ENCODE data around the gene SMG5.

SMG5 gene

DNA sequence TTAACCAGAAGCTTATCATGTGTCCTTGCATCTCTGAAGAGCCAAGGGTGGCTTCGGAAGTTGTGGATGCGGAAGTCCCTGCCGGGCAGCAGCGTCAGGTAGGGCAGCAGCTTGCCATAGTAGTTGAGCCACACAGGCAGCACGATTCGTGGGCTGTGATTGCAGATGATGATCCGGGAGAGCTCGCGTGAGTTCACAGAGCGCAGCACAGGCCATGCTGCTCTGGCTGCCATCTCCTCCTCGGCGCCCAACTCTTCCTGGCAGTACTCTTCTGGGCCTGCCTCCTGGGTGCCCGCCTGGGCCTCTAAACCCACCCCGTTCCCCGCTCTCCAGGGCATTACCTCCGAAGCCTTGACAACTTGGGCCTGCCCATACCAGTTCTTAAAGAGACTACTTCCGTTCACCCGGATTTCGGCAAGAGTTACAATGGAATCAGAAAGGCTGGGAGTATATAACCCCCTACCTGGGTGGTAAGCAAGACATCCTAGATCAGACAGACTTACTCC is 16.3 kb upstream of the SMG5 start, which contains the start of gene VHLL:
Gene VHLL (minus strand): TSS at position 456 of the 506 bp plus-strand sequence. CDS start 118 bp downstream, at position 338.
- Histone ChIP-seq H3K9ac (ENCODE audit: low read depth in 1 of 2, low read length in 2 of 2) (no peak within 1 kb of the TSS), H3K36me3 (ENCODE audit: control insufficient read depth in 2 of 2, insufficient read depth in 2 of 2, low read length in 2 of 2) (no peaks in the 10 kb centered on the region), H3K4me1 (ENCODE audit: control insufficient read depth in 2 of 2, insufficient read depth in 2 of 2, low read length in 2 of 2) (peaks cover 10 to 14% of the 10 kb centered on the region in 2 donors), H3K9me3 (ENCODE audit: control insufficient read depth in 2 of 2, low read length in 2 of 2) (no peaks in the 10 kb centered on the region), H3K27ac (ENCODE audit: low read depth in 2 of 2, low read length in 2 of 2) (no peak within 1 kb of the TSS), H3K27me3 (ENCODE audit: control insufficient read depth in 2 of 2, insufficient read depth in 2 of 2, low read length in 2 of 2) (no peaks in the 10 kb centered on the region), H3K4me3 (ENCODE audit: low read length in 2 of 2) (no peak within 1 kb of the TSS)

DNA sequence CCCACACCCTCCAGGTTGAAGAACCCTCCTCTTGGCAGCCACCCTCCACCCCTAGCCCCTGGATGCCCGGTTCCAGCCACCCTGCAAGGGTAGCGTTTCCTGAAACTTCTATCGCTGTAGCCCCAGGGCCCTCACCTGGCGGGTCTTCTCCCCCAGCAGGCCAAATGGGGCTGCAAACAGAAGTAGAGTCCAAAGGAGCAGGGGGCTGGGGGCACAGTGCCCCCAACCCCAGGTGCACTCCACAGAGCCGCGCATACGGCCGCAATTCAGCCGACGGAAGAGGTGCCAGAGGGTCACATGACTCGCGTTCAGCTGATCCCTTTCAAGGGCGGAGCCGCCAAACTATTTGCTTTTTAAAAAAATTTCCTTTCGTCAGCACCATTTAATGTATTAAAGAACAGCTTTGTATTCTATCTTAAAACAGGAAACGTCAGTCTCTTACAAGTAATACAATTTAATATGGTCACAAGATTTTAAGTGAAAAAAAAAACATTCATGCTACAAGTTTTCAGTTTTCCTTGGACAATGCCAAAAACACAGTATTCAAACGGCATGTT is 12.8 kb upstream of the SMG5 start, which contains the start of gene GLMP:
Gene GLMP (minus strand): TSS at position 289 of the 557 bp plus-strand sequence. CDS start 34 bp downstream, at position 255.
- peaks cover 0 to 9% of the 10 kb centered on the region in 2 donors for H3K36me3 ChIP-seq (ENCODE audit: control insufficient read depth in 2 of 2, insufficient read depth in 2 of 2, low read length in 2 of 2)
- no peaks in the 10 kb centered on the region for H3K9me3 ChIP-seq (ENCODE audit: control insufficient read depth in 2 of 2, low read length in 2 of 2)
- H3K9ac ChIP-seq (ENCODE audit: low read depth in 1 of 2, low read length in 2 of 2) = peak within 1 kb of the TSS; percentile 81 to 88
- no peak within 1 kb of the TSS for H3K27ac ChIP-seq (ENCODE audit: low read depth in 2 of 2, low read length in 2 of 2)
- peaks cover 14% of the 10 kb centered on the region in 2 donors for H3K4me1 ChIP-seq (ENCODE audit: control insufficient read depth in 2 of 2, insufficient read depth in 2 of 2, low read length in 2 of 2)
- H3K27me3 ChIP-seq (ENCODE audit: control insufficient read depth in 2 of 2, insufficient read depth in 2 of 2, low read length in 2 of 2) = no peaks in the 10 kb centered on the region
- peak within 1 kb of the TSS; percentile 75 to 90 for H3K4me3 ChIP-seq (ENCODE audit: low read length in 2 of 2)

DNA sequence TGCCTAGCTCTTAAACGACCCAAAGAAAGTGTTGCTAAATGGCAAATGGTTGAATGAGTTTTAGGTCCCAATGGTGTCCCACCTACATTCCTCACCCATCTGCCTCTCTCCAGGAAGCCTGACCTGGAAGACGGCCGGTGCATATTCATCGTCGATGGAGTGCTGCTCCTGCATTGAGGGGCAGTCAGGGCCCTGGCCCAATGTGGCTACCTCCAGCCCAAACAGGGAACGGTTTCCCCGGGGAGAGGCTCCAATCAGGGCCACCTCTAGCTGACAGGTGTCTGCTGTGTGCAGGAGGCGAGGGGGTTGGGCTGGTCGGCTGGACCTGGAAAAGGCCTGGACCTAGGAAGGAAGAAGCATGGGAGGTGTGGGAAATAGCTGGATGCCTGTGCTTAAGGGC is 11.3 kb upstream of the SMG5 start:
- Histone ChIP-seq H3K27ac (ENCODE audit: low read depth in 2 of 2, low read length in 2 of 2) (no peak overlapping the region), H3K4me3 (ENCODE audit: low read length in 2 of 2) (no peak overlapping the region), H3K9me3 (ENCODE audit: control insufficient read depth in 2 of 2, low read length in 2 of 2) (no peaks in the 10 kb centered on the region)

DNA sequence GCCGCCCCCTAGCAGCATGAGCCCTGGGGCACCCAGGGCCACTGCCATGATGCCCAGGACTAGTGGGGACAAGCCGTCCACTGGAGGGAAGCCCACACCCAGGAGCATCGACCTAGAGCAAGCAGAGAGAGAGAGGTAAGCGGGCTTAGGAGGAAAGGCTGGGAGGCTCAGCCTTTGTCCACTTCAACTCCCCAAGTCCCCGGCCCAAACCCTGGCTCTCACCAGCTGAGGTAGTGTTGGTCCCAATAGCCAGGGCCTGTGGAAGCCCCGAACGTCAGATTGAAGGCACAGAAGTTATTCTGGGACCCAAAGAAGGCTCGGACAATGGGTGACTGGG is 10.4 kb upstream of the SMG5 start:
- Histone ChIP-seq H3K9me3 (ENCODE audit: control insufficient read depth in 2 of 2, low read length in 2 of 2) (no peaks in the 10 kb centered on the region), H3K4me3 (ENCODE audit: low read length in 2 of 2) (no peak overlapping the region), H3K9ac (ENCODE audit: low read depth in 1 of 2, low read length in 2 of 2) (no peak overlapping the region), H3K27ac (ENCODE audit: low read depth in 2 of 2, low read length in 2 of 2) (no peak overlapping the region), H3K27me3 (ENCODE audit: control insufficient read depth in 2 of 2, insufficient read depth in 2 of 2, low read length in 2 of 2) (no peaks in the 10 kb centered on the region), H3K4me1 (ENCODE audit: control insufficient read depth in 2 of 2, insufficient read depth in 2 of 2, low read length in 2 of 2) (peaks cover 14% of the 10 kb centered on the region in 2 donors), H3K36me3 (ENCODE audit: control insufficient read depth in 2 of 2, insufficient read depth in 2 of 2, low read length in 2 of 2) (peaks cover 6 to 9% of the 10 kb centered on the region in 2 donors)

More for the DNA sequence above, 11.3 kb upstream of the SMG5 start:
- peaks cover under 1 to 9% of the 10 kb centered on the region in 2 donors for H3K36me3 ChIP-seq (ENCODE audit: control insufficient read depth in 2 of 2, insufficient read depth in 2 of 2, low read length in 2 of 2)
- no peak overlapping the region for H3K9ac ChIP-seq (ENCODE audit: low read depth in 1 of 2, low read length in 2 of 2)
- H3K4me1 ChIP-seq (ENCODE audit: control insufficient read depth in 2 of 2, insufficient read depth in 2 of 2, low read length in 2 of 2) = peaks cover 14% of the 10 kb centered on the region in 2 donors
- no peaks in the 10 kb centered on the region for H3K27me3 ChIP-seq (ENCODE audit: control insufficient read depth in 2 of 2, insufficient read depth in 2 of 2, low read length in 2 of 2)

DNA sequence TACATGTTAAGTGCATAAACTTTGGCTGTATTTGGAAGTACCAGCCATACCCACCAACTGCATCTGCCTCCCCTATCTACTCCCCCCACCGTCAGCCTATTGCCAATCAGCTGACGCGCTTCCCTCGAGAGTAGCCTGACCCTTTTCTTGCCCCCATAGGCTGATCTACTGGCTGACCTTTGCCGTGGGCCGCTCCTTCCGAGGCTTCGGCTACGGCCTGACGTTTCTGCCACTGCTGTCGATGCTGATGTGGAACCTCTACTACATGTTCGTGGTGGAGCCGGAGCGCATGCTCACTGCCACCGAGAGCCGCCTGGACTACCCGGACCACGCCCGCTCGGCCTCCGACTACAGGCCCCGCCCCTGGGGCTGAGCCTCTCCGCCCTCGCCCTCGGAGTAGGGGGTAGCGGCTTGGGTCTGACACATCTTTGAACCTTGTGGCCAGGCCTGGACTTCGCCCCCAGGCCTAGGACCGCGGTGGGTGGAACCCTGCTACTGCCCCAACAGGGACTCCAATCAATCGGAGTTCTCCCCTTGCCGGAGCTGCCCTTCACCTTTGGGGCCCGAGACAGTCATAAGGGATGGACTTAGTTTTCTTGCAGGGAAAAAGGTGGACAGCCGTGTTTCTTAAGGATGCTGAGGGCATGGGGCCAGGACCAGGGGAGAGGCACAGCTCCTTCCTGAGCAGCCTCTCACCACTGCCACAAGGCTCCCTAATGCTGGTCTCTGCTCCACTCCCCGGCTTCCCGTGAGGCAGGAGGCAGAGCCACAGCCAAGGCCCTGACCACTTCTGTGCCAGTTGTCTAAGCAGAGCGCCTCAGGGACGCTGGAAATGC is 8.8 kb upstream of the SMG5 start:
- Histone ChIP-seq H3K4me3 (ENCODE audit: low read length in 2 of 2) (peak overlapping the region; percentile 51 to 82), H3K9me3 (ENCODE audit: control insufficient read depth in 2 of 2, low read length in 2 of 2) (no peaks in the 10 kb centered on the region), H3K27ac (ENCODE audit: low read depth in 2 of 2, low read length in 2 of 2) (peak overlapping the region; percentile 46 to 61), H3K4me1 (ENCODE audit: control insufficient read depth in 2 of 2, insufficient read depth in 2 of 2, low read length in 2 of 2) (peaks cover 14% of the 10 kb centered on the region in 2 donors), H3K36me3 (ENCODE audit: control insufficient read depth in 2 of 2, insufficient read depth in 2 of 2, low read length in 2 of 2) (peaks cover 6 to 9% of the 10 kb centered on the region in 2 donors), H3K27me3 (ENCODE audit: control insufficient read depth in 2 of 2, insufficient read depth in 2 of 2, low read length in 2 of 2) (no peaks in the 10 kb centered on the region), H3K9ac (ENCODE audit: low read depth in 1 of 2, low read length in 2 of 2) (peak overlapping the region; percentile 57 to 81)

DNA sequence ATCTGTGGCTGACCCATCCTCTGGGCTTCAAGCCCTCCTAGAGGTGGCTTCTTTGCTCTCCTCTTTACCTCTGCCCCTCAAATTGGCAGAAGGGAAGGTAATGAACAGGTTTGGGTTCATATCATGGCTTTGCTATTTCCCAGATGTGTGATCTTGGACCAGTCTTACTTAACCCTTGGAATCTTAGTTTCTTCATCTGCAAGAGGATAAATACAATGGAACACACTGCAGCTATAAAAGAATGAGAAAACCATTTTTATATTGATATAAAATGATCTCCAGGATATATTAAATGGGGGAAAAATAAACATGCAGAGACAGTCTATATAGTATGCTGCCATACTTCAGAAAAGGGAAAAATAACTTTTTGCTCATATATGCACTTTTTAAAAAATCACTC is 7.2 kb upstream of the SMG5 start:
- Histone ChIP-seq H3K9me3 (ENCODE audit: control insufficient read depth in 2 of 2, low read length in 2 of 2) (no peaks in the 10 kb centered on the region), H3K4me1 (ENCODE audit: control insufficient read depth in 2 of 2, insufficient read depth in 2 of 2, low read length in 2 of 2) (peaks cover 3 to 10% of the 10 kb centered on the region in 2 donors), H3K27ac (ENCODE audit: low read depth in 2 of 2, low read length in 2 of 2) (no peak overlapping the region), H3K9ac (ENCODE audit: low read depth in 1 of 2, low read length in 2 of 2) (no peak overlapping the region), H3K4me3 (ENCODE audit: low read length in 2 of 2) (no peak overlapping the region), H3K27me3 (ENCODE audit: control insufficient read depth in 2 of 2, insufficient read depth in 2 of 2, low read length in 2 of 2) (no peaks in the 10 kb centered on the region), H3K36me3 (ENCODE audit: control insufficient read depth in 2 of 2, insufficient read depth in 2 of 2, low read length in 2 of 2) (peaks cover 6 to 9% of the 10 kb centered on the region in 2 donors)

DNA sequence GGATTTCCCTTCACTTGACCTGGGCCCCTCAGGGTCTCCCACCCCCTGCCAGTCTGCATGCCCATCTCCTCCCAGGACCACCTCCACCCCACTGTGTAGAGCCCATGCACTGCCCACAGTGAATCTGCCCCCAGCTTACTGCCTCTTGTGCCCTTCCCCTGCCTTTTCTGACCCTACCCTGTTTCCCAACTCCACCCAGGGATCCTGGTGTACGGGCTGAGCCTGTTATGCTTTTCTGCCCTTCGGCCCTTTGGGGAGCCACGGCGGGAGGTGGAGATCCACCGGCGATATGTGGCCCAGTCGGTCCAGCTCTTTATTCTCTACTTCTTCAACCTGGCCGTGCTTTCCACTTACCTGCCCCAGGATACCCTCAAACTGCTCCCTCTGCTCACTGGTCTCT is 3.4 kb upstream of the SMG5 start:
- H3K27me3 ChIP-seq (ENCODE audit: control insufficient read depth in 2 of 2, insufficient read depth in 2 of 2, low read length in 2 of 2) = no peaks in the 10 kb centered on the region
- no peak overlapping the region for H3K9ac ChIP-seq (ENCODE audit: low read depth in 1 of 2, low read length in 2 of 2)
- no peak overlapping the region for H3K27ac ChIP-seq (ENCODE audit: low read depth in 2 of 2, low read length in 2 of 2)
- H3K4me3 ChIP-seq (ENCODE audit: low read length in 2 of 2) = no peak overlapping the region
- peaks cover 0 to 6% of the 10 kb centered on the region in 2 donors for H3K36me3 ChIP-seq (ENCODE audit: control insufficient read depth in 2 of 2, insufficient read depth in 2 of 2, low read length in 2 of 2)
- no peaks in the 10 kb centered on the region for H3K9me3 ChIP-seq (ENCODE audit: control insufficient read depth in 2 of 2, low read length in 2 of 2)
- peaks cover 23 to 29% of the 10 kb centered on the region in 2 donors for H3K4me1 ChIP-seq (ENCODE audit: control insufficient read depth in 2 of 2, insufficient read depth in 2 of 2, low read length in 2 of 2)

DNA sequence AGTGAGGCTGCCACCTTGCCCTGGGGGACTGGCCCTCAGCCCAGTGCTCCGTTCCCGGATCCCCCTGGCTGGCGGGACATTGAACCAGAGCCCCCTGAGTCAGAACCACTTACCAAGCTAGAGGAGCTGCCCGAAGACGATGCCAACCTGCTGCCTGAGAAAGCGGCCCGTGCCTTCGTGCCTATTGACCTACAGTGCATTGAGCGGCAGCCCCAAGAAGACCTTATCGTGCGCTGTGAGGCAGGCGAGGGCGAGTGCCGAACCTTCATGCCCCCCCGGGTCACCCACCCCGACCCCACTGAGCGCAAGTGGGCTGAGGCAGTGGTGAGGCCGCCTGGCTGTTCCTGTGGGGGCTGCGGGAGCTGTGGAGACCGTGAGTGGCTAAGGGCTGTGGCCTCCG is 2.8 kb upstream of the SMG5 start:
- no peak overlapping the region for H3K27ac ChIP-seq (ENCODE audit: low read depth in 2 of 2, low read length in 2 of 2)
- no peaks in the 10 kb centered on the region for H3K27me3 ChIP-seq (ENCODE audit: control insufficient read depth in 2 of 2, insufficient read depth in 2 of 2, low read length in 2 of 2)
- no peak overlapping the region for H3K9ac ChIP-seq (ENCODE audit: low read depth in 1 of 2, low read length in 2 of 2)
- H3K36me3 ChIP-seq (ENCODE audit: control insufficient read depth in 2 of 2, insufficient read depth in 2 of 2, low read length in 2 of 2) = peaks cover 0 to 7% of the 10 kb centered on the region in 2 donors
- peaks cover 24 to 29% of the 10 kb centered on the region in 2 donors for H3K4me1 ChIP-seq (ENCODE audit: control insufficient read depth in 2 of 2, insufficient read depth in 2 of 2, low read length in 2 of 2)
- H3K9me3 ChIP-seq (ENCODE audit: control insufficient read depth in 2 of 2, low read length in 2 of 2) = no peaks in the 10 kb centered on the region
- no peak overlapping the region for H3K4me3 ChIP-seq (ENCODE audit: low read length in 2 of 2)

DNA sequence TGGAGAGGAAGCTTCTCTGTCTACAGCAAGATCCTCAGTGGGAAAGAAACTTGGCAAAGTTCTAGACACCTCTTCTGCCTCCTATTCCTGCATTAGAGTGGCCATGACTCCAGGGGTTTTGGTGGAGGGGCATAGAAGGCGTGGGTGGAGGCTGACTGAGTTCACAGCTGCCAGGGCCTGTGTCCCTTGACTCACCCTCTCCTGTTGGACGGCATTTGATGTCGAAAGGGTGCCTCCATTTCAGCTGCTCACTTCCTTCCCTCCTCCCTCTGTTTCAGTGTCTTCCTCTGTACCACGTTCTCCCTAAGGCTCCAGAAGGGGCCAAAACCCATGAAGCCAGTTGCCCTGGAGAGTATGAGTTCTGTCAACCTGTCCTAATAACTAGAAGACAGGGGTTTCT is 2.1 kb upstream of the SMG5 start:
- no peak overlapping the region for H3K4me3 ChIP-seq (ENCODE audit: low read length in 2 of 2)
- H3K36me3 ChIP-seq (ENCODE audit: control insufficient read depth in 2 of 2, insufficient read depth in 2 of 2, low read length in 2 of 2) = peaks cover 0 to 12% of the 10 kb centered on the region in 2 donors
- H3K4me1 ChIP-seq (ENCODE audit: control insufficient read depth in 2 of 2, insufficient read depth in 2 of 2, low read length in 2 of 2) = peaks cover 24 to 29% of the 10 kb centered on the region in 2 donors
- no peaks in the 10 kb centered on the region for H3K27me3 ChIP-seq (ENCODE audit: control insufficient read depth in 2 of 2, insufficient read depth in 2 of 2, low read length in 2 of 2)
- H3K27ac ChIP-seq (ENCODE audit: low read depth in 2 of 2, low read length in 2 of 2) = no peak overlapping the region
- H3K9me3 ChIP-seq (ENCODE audit: control insufficient read depth in 2 of 2, low read length in 2 of 2) = no peaks in the 10 kb centered on the region
- no peak overlapping the region for H3K9ac ChIP-seq (ENCODE audit: low read depth in 1 of 2, low read length in 2 of 2)

DNA sequence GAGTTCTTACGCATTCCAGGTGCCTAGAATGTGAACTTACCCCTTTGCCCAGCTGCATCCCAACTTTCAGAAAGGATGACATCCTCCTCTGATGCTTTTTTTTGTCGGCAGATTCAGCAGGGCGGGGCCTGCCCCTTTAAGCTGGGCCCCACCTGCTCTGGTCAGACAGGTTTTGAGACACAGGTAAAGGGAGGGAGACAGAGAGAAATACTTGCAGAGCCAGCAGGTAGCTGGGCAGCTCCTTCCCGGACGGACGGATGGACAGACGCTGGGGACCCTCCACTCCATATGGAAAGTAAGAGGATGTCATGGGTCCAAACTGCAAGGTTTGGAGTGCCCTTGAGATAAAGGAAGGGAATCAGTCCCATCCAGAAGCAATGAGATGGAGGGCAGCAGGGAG is 1.5 kb upstream of the SMG5 start, which contains the start of gene TMEM79:
Gene TMEM79 (plus strand): TSS at position 214 of the 400 bp plus-strand sequence. CDS start 902 bp downstream, outside the sequence.
- Histone ChIP-seq H3K27me3 (ENCODE audit: control insufficient read depth in 2 of 2, insufficient read depth in 2 of 2, low read length in 2 of 2) (no peaks in the 10 kb centered on the region), H3K27ac (ENCODE audit: low read depth in 2 of 2, low read length in 2 of 2) (peak within 1 kb of the TSS; percentile 65 to 92), H3K9ac (ENCODE audit: low read depth in 1 of 2, low read length in 2 of 2) (peak within 1 kb of the TSS; percentile 89 to 90), H3K4me3 (ENCODE audit: low read length in 2 of 2) (peak within 1 kb of the TSS; percentile 95 to 99), H3K9me3 (ENCODE audit: control insufficient read depth in 2 of 2, low read length in 2 of 2) (no peaks in the 10 kb centered on the region), H3K36me3 (ENCODE audit: control insufficient read depth in 2 of 2, insufficient read depth in 2 of 2, low read length in 2 of 2) (peaks cover 0 to 12% of the 10 kb centered on the region in 2 donors), H3K4me1 (ENCODE audit: control insufficient read depth in 2 of 2, insufficient read depth in 2 of 2, low read length in 2 of 2) (peaks cover 24 to 29% of the 10 kb centered on the region in 2 donors)

Measured in mucosa of rectum (tissue), 2 donors.